ENCODE measurements around the gene ZHX3. TPM values are rescaled to one million over a fixed set of nuclear protein-coding genes. Genes with fewer than 3 reads are reported as not detected.

Gene ZHX3
- total and polyA plus RNA-seq, 9 of the 15 experiments (the other 6 are each of a cell fraction or from before 2014, with no cell fraction given): 0.80 to 14.6 (median 4.9) TPM

- CTCF ChIA-PET (ENCODE audit: low intra/inter-chr PET ratio): no interaction called here
- no peaks in the 10 kb centered on the region; a peak in 1 of 5 replicates for H3K27me3 ChIP-seq (ENCODE audit: control insufficient read depth in 2 of 2, insufficient read depth in 2 of 2, low read length in 2 of 2)
- POLR2A ChIA-PET: interaction anchor here (0.6 kb wide), 1 partner anchor 674 kb away, joined by 3 read pairs; no protein-coding TSS in a partner anchor
- DNase-seq (ENCODE audit: extremely low read depth in 1 of 4, low spot score in 3 of 4): no peak
- H2AFZ ChIP-seq (ENCODE audit: low read depth, low read length): no peak overlapping the region
- no peak overlapping the region for H3K27ac ChIP-seq (ENCODE audit: extremely low read depth, low read depth, low read length)
- intact Hi-C loops (cut with micrococcal nuclease): loop anchor here (5.0 kb wide), 1 partner anchor 170 kb away; no protein-coding TSS in a partner anchor
- BruUV-seq (replicated peaks): no TSS peak
- H3K9me3 ChIP-seq (replicated peaks; ENCODE audit: control insufficient read depth, insufficient read depth, low read depth, low read length): no peaks in the 10 kb centered on the region
- H3K79me2 ChIP-seq (ENCODE audit: control insufficient read depth, insufficient read depth, low read length): no peaks in the 10 kb centered on the region
- in situ Hi-C loops (cut with MboI): no loop called here
- no peak for FAIRE-seq
- no peak overlapping the region for H3K9ac ChIP-seq (ENCODE audit: insufficient read depth in 1 of 2, low read depth in 2 of 2, low read length in 2 of 2)
- H3K36me3 ChIP-seq (ENCODE audit: control insufficient read depth, insufficient read depth, low read length): no peaks in the 10 kb centered on the region; the same call in 2 of the 3 replicates
- H4K20me1 ChIP-seq (replicated peaks; ENCODE audit: control insufficient read depth, insufficient read depth, low read length): no peaks in the 10 kb centered on the region
- TF ChIP-seq HIVEP1 (CRISPR knock-in tag; IDR thresholded peaks at IDR 0.05) (no peak), KDM2B (CRISPR knock-in tag; IDR thresholded peaks at IDR 0.05) (no peak), HNRNPK (IDR thresholded peaks at IDR 0.05; ENCODE audit: low read depth, low read length, poor library complexity, severe bottlenecking) (no peak), KAT2B (IDR thresholded peaks at IDR 0.05; ENCODE audit: low read depth, low read length) (no peak), ARID1B (IDR thresholded peaks at IDR 0.05) (no peak), BACH1 (tag; IDR thresholded peaks at IDR 0.05) (no peak), SRF (CRISPR knock-in tag; IDR thresholded peaks at IDR 0.05) (no peak), ZNF3 (CRISPR knock-in tag; IDR thresholded peaks at IDR 0.05) (no peak), CEBPB (tag; IDR thresholded peaks at IDR 0.05) (no peak), SAFB2 (IDR thresholded peaks at IDR 0.05; ENCODE audit: borderline replicate concordance, low read depth, low read length, severe bottlenecking) (no peak), RNF2 (IDR thresholded peaks at IDR 0.05) (no peak)
- ATAC-seq: no peak
- no peak overlapping the region for H3K4me2 ChIP-seq (ENCODE audit: insufficient read depth, low read length)
- H3K4me1 ChIP-seq (replicated peaks in 1 of 2; ENCODE audit: control insufficient read depth in 2 of 2, insufficient read depth in 2 of 2, low read length in 2 of 2): peaks cover 0 to 2% of the 10 kb centered on the region in 2 experiments; a peak in 3 of 5 replicates
- 53% methylated on average over 7 of the region's 7 CpGs for WGBS (ENCODE audit: insufficient coverage, low coverage, missing lambda C conversion rate)
- no peak overlapping the region for H3K4me3 ChIP-seq
- H3K9me1 ChIP-seq (ENCODE audit: control insufficient read depth, insufficient read depth, low read length): no peaks in the 10 kb centered on the region
Observed at GRCh38 chr20:41247523-41248367, 69.8 kb downstream of the ZHX3 start.
